Stimulated activated CD8-positive, alpha-beta memory T cell treated with anti-CD3 and anti-CD28 coated beads, Interleukin-15, amount 100 ng/mL, for 48 hours (primary cell): Measurements from ENCODE around the gene DOCK1.

Source experiments
- DNase-seq, 2 donors: peaks; one replicate each; pipeline ENCODE4 v3.0.0-alpha.2; 2020; ENCODE audit warnings: low read depth in 2 of 2

Gene DOCK1

GRCh38 chr10:127006453-127006852, 101.2 kb downstream of the DOCK1 start:
- no peak for DNase-seq

GRCh38 chr10:127009366-127009765, 104.1 kb downstream of the DOCK1 start:
- no peak for DNase-seq

DNA sequence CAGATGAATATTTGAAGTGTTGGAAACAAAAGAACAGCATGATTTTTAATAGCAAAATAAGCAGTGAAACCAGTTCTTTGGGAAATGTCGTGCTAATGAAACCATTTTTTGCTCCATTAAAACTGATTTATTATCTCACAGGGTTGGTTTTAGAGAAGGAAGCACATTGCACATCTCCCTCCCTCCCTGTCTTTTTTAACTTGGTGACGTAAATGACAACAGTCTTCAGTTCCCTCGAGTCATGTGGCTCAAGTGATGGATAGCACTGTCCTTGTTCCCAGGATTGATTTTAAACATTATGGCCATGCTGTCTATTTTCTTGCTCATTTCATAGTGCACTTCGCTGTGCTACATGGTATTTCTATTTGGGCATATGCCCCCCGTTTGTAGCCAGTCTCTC, 105.9 kb downstream of the DOCK1 start:
- DNase-seq = no peak

DNA sequence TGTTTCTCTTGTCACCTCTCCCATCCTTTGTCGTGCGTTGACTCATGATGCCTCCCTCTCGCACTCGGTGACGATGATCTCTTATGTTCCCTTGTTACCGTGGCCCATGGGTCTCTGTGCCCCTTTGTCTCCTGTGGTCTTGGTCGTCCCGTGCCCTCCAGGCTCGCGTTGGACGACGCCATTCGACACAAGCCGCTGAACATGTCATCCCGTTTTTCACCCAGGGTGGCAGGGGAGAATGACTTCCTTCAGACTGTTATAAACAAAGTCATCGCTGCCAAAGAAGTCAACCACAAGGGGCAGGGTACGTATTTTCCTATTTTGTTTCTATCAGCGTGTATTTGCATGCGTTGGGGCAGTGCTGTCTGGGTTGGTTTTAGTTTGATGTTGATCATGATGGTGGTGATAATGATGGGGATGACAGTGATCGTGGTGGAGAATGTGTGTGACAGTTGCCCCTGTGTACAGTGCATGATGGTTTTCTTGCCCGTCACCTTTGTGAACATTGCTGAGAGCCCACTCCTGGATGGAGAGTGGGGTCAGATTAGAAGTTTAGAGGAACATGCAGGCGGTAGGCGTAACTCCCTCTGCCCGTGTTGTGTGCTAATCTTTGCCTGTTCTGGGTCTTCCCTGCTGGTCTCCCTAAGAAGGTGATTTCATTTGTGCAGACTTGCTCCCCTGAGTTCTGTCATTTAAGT, 107.0 kb downstream of the DOCK1 start:
- DNase-seq = no peak

- DNase-seq = no peak
Measured at GRCh38 chr10:127012769-127013152, 107.5 kb downstream of the DOCK1 start.

GRCh38 chr10:127013211-127013656, 108.0 kb downstream of the DOCK1 start:
- DNase-seq = no peak

DNA sequence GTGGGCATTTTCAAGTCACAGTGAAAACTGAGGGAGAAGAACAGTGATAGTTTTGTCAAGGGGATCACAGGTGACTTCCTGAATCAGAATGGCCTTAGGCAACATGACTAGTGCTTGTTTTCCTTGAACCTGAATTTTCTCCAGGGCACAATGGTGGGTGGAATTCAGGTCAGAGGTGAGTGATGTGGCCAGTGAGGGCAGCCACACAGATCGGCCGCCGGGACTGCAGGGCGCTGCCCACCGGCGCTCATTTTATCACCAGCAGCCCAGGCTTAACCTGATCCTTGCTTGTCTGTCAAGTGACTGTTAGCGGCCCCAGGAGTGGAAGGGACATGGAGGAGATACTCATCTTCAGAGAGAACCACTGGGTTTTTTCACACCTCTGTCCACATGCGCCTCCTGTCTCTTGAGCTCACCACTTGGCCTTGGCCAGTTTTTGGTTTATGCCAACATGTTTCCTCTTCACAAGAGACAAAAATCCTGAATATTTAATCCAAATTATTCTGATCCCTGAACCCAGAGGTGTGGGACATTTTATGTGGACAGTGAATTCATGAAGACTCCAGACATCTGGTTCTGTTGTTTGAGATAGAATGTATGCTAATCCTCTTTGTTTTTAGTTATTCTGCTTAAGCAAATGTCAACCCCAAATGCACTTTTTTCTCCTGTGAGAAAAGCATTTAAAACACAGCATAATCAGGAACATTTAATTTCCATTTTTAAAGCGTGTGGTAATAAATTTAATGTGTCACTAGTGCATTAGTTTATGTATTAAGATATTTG, 108.7 kb downstream of the DOCK1 start:
- no peak for DNase-seq

GRCh38 chr10:127014671-127015070, 109.4 kb downstream of the DOCK1 start:
- DNase-seq = no peak

DNA sequence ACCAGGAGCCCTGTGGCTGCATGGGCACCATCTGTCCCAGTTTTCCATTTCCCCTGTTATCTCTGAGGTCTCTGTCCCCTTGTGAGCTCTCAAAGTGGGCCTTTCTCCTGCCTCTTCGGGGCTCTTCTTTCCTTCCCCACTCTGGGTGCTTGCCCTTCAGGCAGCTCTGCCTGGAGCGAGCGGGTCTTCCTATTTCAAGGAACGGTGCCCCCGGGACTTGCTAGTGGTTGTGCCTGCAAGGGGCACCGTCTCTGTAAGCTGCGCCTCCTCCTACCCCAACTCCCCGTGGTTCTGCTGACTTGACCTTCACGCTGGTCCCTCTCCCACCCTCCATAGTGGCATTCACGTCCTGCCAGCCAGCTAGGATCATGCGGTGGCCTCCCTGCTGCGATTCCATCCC, 110.1 kb downstream of the DOCK1 start:
- DNase-seq = no peak

GRCh38 chr10:127016331-127016730, 111.1 kb downstream of the DOCK1 start:
- no peak for DNase-seq

DNA sequence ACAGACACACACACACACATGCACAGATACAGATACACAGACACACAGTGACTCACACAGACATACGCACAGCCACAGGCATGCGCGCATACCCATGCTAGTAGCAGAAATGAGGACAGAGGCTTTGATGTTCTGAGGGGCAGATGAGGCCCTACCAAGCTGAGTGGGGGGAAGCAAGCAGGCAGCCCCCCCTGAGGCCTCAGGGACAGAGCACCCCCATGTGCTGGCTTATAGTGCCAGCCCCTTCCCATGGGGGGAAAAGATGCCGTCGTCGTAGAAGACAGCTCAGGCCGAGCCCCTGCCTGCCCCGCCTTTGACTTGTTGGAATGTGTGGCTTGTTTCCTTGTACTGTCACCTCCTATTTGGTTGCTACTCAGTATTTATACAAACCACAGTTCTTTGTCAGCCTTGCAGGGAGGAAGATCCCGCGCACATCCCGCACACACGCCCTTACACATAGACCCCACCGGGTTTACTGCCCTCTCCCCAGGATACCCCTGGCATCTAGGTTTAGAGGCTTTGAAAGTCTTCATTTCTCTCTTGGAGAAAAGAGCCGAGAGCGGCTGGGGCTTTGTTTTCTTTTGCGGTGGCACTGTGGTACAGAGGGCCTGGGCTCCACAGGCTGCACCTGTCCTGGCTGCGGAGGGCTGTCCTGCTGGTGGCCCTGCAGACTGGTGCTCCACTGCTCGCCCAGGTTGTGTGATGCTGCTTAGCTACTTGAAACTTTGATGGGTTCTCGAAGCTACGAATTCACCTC, 112.5 kb downstream of the DOCK1 start:
- DNase-seq = no peak

- no peak for DNase-seq
Measured at GRCh38 chr10:127018298-127018650, 113.0 kb downstream of the DOCK1 start.

GRCh38 chr10:127018766-127019165, 113.5 kb downstream of the DOCK1 start:
- no peak for DNase-seq

- DNase-seq = no peak
Measured at GRCh38 chr10:127020260-127020659, 115.0 kb downstream of the DOCK1 start.

DNA sequence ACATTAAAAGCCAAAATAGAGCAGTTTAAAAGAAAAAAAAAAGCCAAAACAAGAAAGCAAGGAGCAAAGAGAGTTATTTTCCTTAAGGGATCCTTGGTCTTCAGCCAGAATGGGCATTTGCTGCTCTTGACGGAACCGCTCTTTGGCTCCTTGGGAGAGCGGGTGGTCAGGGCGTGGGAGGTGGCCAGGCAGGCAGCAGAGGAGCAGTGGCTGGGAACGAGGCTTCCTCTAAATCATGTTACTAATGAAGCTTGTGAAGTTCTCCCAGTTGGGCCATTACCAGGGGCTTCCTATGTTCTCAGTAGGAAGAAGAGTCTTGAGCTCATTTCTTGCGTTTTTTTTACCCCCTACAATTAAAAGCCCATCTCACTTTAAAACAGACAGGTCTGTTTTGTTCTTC, 116.6 kb downstream of the DOCK1 start:
- no peak for DNase-seq

DNA sequence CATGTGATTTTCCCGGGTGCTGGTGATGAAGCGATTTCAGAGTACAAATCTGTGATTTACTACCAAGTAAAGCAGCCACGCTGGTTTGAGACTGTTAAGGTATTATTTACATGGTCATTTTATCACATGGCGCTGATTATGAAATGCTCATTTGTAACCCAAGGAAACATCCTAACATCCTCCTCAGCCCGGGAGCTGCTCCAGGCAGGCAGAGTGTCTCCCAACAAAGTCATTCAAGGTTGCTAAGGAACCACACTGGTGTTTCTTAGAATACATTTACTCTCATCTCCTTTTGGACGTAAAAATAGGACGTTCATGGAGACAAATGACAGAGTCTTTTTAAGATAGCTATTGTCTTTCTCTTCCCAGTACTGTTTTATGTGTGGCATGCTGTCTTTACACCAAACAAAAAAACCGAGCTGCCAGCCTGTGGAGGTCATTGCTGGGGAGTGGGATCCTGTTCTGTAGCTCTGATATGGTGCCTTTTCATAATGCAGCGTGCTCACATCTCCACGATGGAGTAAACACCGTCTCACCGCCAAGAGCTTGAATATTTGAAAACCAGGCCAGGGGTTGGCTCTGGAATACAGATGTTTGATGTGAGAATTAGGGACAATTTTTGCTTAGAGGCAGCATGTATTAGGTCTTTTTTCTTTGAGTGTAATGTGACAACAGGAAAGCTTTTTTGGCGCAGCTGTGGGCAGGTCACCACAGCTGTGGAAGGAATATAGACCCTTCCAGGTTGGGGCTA, 119.6 kb downstream of the DOCK1 start:
- no peak for DNase-seq

DNA sequence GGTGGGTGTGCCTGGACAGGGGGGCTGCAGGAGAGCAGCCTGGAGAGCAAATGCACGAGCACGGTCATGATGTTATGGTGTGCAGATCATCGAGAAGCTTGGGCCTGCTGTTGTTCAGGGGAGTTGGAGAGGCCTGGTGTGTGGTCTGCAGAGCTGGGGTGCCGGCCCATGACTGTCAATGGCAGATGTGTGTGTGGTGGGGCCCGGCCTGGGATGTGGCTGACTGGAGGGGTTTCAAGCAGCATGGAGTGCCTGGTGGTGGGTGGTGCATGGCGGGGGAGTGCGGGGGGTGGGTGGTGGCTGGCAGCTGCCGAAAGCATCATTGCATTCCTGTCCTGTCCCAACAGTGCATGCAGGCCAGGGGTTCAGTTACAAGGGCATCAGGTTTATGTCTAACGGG, 122.6 kb downstream of the DOCK1 start:
- DNase-seq = no peak

GRCh38 chr10:127028556-127028955, 123.3 kb downstream of the DOCK1 start:
- no peak for DNase-seq

- DNase-seq = no peak
Measured at GRCh38 chr10:127029061-127029460, 123.8 kb downstream of the DOCK1 start.

DNA sequence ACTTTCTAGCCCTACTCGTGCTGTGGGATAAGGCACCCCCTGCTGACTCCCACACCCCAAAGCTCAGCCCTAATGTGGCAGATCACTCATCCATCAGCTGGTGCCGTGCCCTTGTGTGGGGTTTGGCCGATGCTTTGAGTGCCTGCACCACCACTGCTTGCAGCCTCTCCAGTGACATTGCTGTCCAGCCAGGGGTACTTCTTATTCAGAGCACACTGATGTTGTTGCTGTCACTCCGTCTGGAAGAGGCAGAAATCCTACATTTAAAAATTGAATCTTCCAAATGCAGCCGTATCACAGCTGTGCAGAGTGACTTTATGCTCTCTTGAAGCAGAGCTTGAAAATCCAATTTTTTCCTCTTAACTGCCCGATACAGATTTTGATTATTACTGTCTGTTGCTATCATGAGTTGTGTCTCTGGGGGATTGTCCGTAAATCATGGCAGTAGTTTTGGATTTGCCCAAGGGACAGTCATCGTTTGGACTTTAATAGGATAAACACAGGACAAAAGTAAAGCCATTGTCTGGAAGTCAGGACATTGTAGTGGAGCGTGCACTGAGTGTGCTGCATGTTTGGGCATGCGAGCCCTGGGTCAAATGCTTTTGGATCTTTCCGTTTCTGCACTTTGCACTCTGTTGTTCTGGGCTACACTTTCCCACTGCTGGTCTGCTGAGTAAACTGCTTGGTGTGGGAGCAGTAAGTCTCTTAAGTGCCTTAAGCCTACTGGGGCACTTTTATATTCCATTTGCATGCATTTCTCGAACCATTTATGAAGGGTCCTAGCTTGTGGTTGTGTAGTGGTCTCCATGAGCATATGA, 128.2 kb downstream of the DOCK1 start:
- no peak for DNase-seq

DNA sequence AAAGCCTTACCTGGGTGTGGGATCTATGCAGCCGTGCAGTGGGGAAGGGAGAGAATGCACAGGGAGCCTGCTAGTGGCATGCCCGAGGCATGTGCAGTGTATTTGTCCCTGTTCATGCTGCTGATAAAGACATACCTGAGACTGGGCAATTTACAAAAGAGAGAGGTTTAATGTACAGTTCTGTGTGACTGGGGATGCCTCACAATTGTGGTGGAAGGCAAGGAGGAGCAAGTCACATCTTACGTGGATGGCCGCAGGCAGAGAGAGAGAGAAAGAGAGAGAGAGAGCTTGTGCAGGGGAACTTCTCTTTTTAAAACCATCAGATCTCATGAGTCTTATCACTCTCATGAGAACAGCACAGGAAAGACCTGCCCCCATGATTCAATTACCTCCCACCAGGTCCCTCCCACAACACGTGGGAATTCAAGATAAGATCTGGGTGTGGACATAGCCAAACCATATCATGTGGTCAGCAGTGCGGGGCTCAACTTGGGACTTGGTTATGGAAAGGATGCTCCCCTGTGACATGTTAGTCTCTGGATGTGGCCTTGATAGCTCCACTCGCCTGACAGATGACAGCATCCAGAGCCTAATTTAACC, 128.9 kb downstream of the DOCK1 start:
- no peak for DNase-seq
